IMR-90 (cell line): ENCODE results near the gene SERPINA1. TPM values are rescaled to one million over a fixed set of nuclear protein-coding genes. Genes with fewer than 3 reads are reported as not detected.
A peak's percentile ranks its signal among the peaks of the same experiment; 100 is the strongest.

Experiments
- ATAC-seq: fragments of 200-7000 bp; cut with Tn5 transposase; 2 replicates; pipeline ENCODE4 v1.9.1; 2020; ENCODE audit warnings: low read depth, mild to moderate bottlenecking, moderate library complexity
- BruUV-seq: library from RNA; stranded (reverse); fragments of 400-500 nt; replicated peaks from 2 replicates; lab custom pipeline; 2021; lab: Mats Ljungman, UMichigan
- CTCF ChIA-PET: fragments of 300-600 bp; formaldehyde crosslinking; extraction: SDS; loops from one replicate; lab custom pipeline; 2021; ENCODE audit warnings: antibody characterized with exemption; lab: Yijun Ruan, JAX
- POLR2A ChIA-PET: fragments of 300-600 bp; sonication (Branson Sonifier 250); formaldehyde crosslinking; loops from one replicate; lab custom pipeline; 2022; ENCODE audit warnings: antibody characterized with exemption; ENCODE audit not compliant: unreplicated experiment; lab: Charles Lee
- DNase-seq: peaks from one replicate; pipeline ENCODE4 v3.0.0; 2013
- H2AFZ ChIP-seq: replicated peaks from 2 replicates; pipeline ENCODE3; 2013; ENCODE audit warnings: low read length, mild to moderate bottlenecking; ENCODE audit not compliant: poor library complexity
- H2AK5ac ChIP-seq: 2 replicates; pipeline ENCODE4 v1.6.1; 2013; ENCODE audit warnings: low read depth, low read length, inconsistent platforms
- H2AK9ac ChIP-seq: replicated peaks from 2 replicates; pipeline ENCODE3; 2013; ENCODE audit warnings: mild to moderate bottlenecking, low read depth, low read length, moderate library complexity; ENCODE audit not compliant: poor library complexity
- H2BK120ac ChIP-seq: 2 replicates; pipeline ENCODE4 v1.6.1; 2013; ENCODE audit warnings: low read depth, low read length, inconsistent platforms
- H2BK15ac ChIP-seq: 3 replicates; pipeline ENCODE4 v1.6.1; 2013; ENCODE audit warnings: low read depth, low read length, inconsistent platforms
- H2BK20ac ChIP-seq: 2 replicates; pipeline ENCODE4 v1.6.1; 2013; ENCODE audit warnings: low read depth, mild to moderate bottlenecking, inconsistent platforms, low read length, moderate library complexity
- H2BK5ac ChIP-seq: 2 replicates; pipeline ENCODE4 v1.6.1; 2013; ENCODE audit warnings: mild to moderate bottlenecking, low read depth, low read length, inconsistent platforms; ENCODE audit not compliant: poor library complexity, severe bottlenecking
- H3K14ac ChIP-seq: replicated peaks from 2 replicates; pipeline ENCODE4 v1.6.1; 2013; ENCODE audit warnings: low read depth, low read length, inconsistent platforms
- H3K18ac ChIP-seq: 2 replicates; pipeline ENCODE4 v1.6.1; 2013; ENCODE audit warnings: low read depth, low read length, control low read depth
- H3K23ac ChIP-seq: 2 replicates; pipeline ENCODE4 v1.6.1; 2013; ENCODE audit warnings: low read depth, low read length, inconsistent platforms
- H3K27ac ChIP-seq: 2 replicates; pipeline ENCODE4 v1.5.1; 2013; ENCODE audit warnings: mild to moderate bottlenecking, control low read depth, low read length; ENCODE audit not compliant: insufficient read depth
- H3K27me3 ChIP-seq: 2 replicates; pipeline ENCODE4 v1.6.1; 2013; ENCODE audit warnings: low read length; ENCODE audit not compliant: control insufficient read depth, insufficient read depth
- H3K36me3 ChIP-seq: 2 replicates; pipeline ENCODE4 v1.6.1; 2013; ENCODE audit warnings: low read length, mixed read lengths; ENCODE audit not compliant: control insufficient read depth, insufficient read depth
- H3K4ac ChIP-seq: 2 replicates; pipeline ENCODE4 v1.6.1; 2013; ENCODE audit warnings: low read depth, low read length, inconsistent platforms
- H3K4me1 ChIP-seq: 2 replicates; pipeline ENCODE4 v1.6.1; 2013; ENCODE audit warnings: low read length, mixed read lengths; ENCODE audit not compliant: control insufficient read depth, insufficient read depth
- H3K4me2 ChIP-seq: 2 replicates; pipeline ENCODE4 v1.6.1; 2013; ENCODE audit warnings: low read depth, mild to moderate bottlenecking, control low read depth, low read length, moderate library complexity
- H3K4me3 ChIP-seq: 2 replicates; pipeline ENCODE4 v1.5.1; 2013; ENCODE audit warnings: low read depth, mild to moderate bottlenecking, control low read depth, low read length, moderate library complexity; ENCODE audit not compliant: insufficient read depth
- H3K56ac ChIP-seq: 2 replicates; pipeline ENCODE4 v1.6.1; 2013; ENCODE audit warnings: low read length, inconsistent platforms; ENCODE audit not compliant: insufficient read depth; ENCODE audit errors: extremely low read depth
- H3K79me1 ChIP-seq, 2 experiments: 2 replicates each; pipeline ENCODE4 v1.6.1; 2013; ENCODE audit warnings: low read length in 2 of 2, inconsistent platforms in 1 of 2, low read depth in 1 of 2
- H3K9ac ChIP-seq: 2 replicates; pipeline ENCODE4 v1.6.1; 2013; ENCODE audit warnings: low read depth, low read length, control low read depth
- H3K9me1 ChIP-seq: 2 replicates; pipeline ENCODE4 v1.6.1; 2013; ENCODE audit warnings: low read length, inconsistent platforms; ENCODE audit not compliant: insufficient read depth
- H3K9me3 ChIP-seq: 2 replicates; pipeline ENCODE4 v1.6.1; 2013; ENCODE audit warnings: low read length; ENCODE audit not compliant: control insufficient read depth, insufficient read depth
- H4K20me1 ChIP-seq: 2 replicates; pipeline ENCODE4 v1.6.1; 2013; ENCODE audit warnings: low read length, inconsistent platforms; ENCODE audit not compliant: insufficient read depth
- H4K5ac ChIP-seq: 2 replicates; pipeline ENCODE4 v1.6.1; 2013; ENCODE audit warnings: mild to moderate bottlenecking, low read depth, low read length, control low read depth
- H4K8ac ChIP-seq, 2 experiments: 2 replicates each; pipeline ENCODE4 v1.6.1; 2013; ENCODE audit warnings: low read depth in 2 of 2, low read length in 2 of 2, control low read depth in 1 of 2, inconsistent platforms in 1 of 2
- H4K91ac ChIP-seq: 2 replicates; pipeline ENCODE4 v1.6.1; 2013; ENCODE audit warnings: low read depth, low read length, inconsistent platforms; ENCODE audit not compliant: insufficient read depth
- WGBS, 2 experiments: methylation state at CpG; one replicate each; pipeline versions ENCODE4 v1.1.5 to v1.1.7; 2013; ENCODE audit warnings: missing lambda C conversion rate in 2 of 2; ENCODE audit not compliant: insufficient read length in 1 of 2; ENCODE audit errors: extremely low coverage in 2 of 2; 5-methylcytosine and 5-hydroxymethylcytosine counted together
- dilution Hi-C: fragments of 300-500 bp; cut with HindIII; formaldehyde crosslinking; loops from one replicate; pipeline ENCODE4 v1.14.3; 2018; ENCODE audit warnings: low sequenced_read_pairs; ENCODE audit not compliant: unreplicated experiment
- in situ Hi-C: fragments of 300-500 bp; cut with MboI; formaldehyde crosslinking; loops from 3 replicates; pipeline ENCODE4 v1.14.3; 2019; ENCODE audit warnings: low sequenced_read_pairs, inconsistent platforms, mixed read lengths
- intact Hi-C: fragments of 100-400 bp; cut with micrococcal nuclease; formaldehyde crosslinking; loops from 2 replicates; pipeline ENCODE4 v1.10.0; 2022
- polyA plus RNA-seq, 3 experiments: library from polyadenylated mRNA; depleted of rRNA; stranded (reverse); fragments of >200 nt; gene quantifications; 2 replicates each; pipeline ENCODE4 v1.2.3, GENCODE V29; 2012; ENCODE audit warnings: low replicate concordance in 1 of 3
- total RNA-seq: library from RNA; depleted of rRNA; stranded (reverse); fragments of >200 nt; gene quantifications from 2 replicates; pipeline ENCODE4 v1.2.3, GENCODE V29; 2012
- TF ChIP-seq, protein P1 (sequence below): fragments of 150-350 bp; IDR thresholded peaks from 2 replicates; pipeline ENCODE4 v1.6.1; 2017; ENCODE audit warnings: mild to moderate bottlenecking, antibody characterized with exemption, low read length, low read depth

SERPINA1 gene
- total and polyA plus RNA-seq, 2 of the 4 experiments (the other 2 are of a cell fraction), result 0.54 to 1.2 TPM

- Histone ChIP-seq H3K9me3 (no peaks in the 10 kb centered on the region), H4K8ac (no peak overlapping the region; a peak in 1 of 4 replicates), H3K4me2 (no peak overlapping the region), H4K20me1 (no peaks in the 10 kb centered on the region), H3K27ac (no peak overlapping the region), H3K56ac (no peak overlapping the region), H2BK20ac (peak overlapping the region; percentile 81), H2AK9ac (no peak overlapping the region), H3K4me3 (no peak overlapping the region), H3K4me1 (peaks cover 7% of the 10 kb centered on the region), H3K79me1 (no peaks in the 10 kb centered on the region), H2BK120ac (peak overlapping the region; percentile 86), H2BK15ac (no peak overlapping the region), H3K36me3 (no peaks in the 10 kb centered on the region), H3K18ac (no peak overlapping the region), H3K9me1 (peaks cover 12% of the 10 kb centered on the region), H3K9ac (no peak overlapping the region), H3K4ac (peak overlapping the region; percentile 87; the same call in 1 of the 2 replicates), H3K14ac (no peak overlapping the region), H3K27me3 (no peaks in the 10 kb centered on the region), H2AFZ (no peak overlapping the region), H4K5ac (no peak overlapping the region), H2AK5ac (peak overlapping the region; percentile 83), H3K23ac (no peak overlapping the region), H2BK5ac (no peak overlapping the region), H4K91ac (peak overlapping the region; percentile 73; the same call in 1 of the 2 replicates)
- 73% methylated on average over 5 of the region's 13 CpGs; no CpG with 5 or more reads in 1 of the 2 experiments for WGBS, 2 experiments
- ATAC-seq, result no peak
- dilution Hi-C loops (no loop called here), intact Hi-C loops (loop anchor here (2.0 kb wide), 1 partner anchor 27 kb away; no protein-coding TSS in a partner anchor), in situ Hi-C loops (no loop called here)
- TF ChIP-seq, protein P1, sequence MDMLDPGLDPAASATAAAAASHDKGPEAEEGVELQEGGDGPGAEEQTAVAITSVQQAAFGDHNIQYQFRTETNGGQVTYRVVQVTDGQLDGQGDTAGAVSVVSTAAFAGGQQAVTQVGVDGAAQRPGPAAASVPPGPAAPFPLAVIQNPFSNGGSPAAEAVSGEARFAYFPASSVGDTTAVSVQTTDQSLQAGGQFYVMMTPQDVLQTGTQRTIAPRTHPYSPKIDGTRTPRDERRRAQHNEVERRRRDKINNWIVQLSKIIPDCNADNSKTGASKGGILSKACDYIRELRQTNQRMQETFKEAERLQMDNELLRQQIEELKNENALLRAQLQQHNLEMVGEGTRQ, result no peak
- DNase-seq, result no peak
- POLR2A ChIA-PET, result no interaction called here
- BruUV-seq, result no TSS peak
- CTCF ChIA-PET, result interaction anchor here (0.6 kb wide), 1 partner anchor 30 kb away, joined by 3 read pairs; no protein-coding TSS in a partner anchor
Measured at GRCh38 chr14:94372021-94372605, 16.3 kb downstream of the SERPINA1 start.
